Measurements from ENCODE around the gene COA1.
"Not testable (repeated sequence)": the region's sequence is repeated elsewhere in the genome, so short reads cannot be mapped to it uniquely, and the experiment has no call there.

The COA1 gene

GRCh38 chr7:43649755-43650274 lies 79.5 kb downstream of the COA1 start:
- no peak for DNase-seq

GRCh38 chr7:43648473-43649406 lies 80.6 kb downstream of the COA1 start:
- no peak for DNase-seq

- no peak for DNase-seq
These were observed 81.5 kb downstream of the COA1 start for GRCh38 chr7:43647673-43648472.

GRCh38 chr7:43647339-43647672 lies 82.0 kb downstream of the COA1 start:
- no peak for DNase-seq

- no peak for DNase-seq
These were observed 82.6 kb downstream of the COA1 start for GRCh38 chr7:43646603-43647338.

GRCh38 chr7:43645699-43646226 lies 83.6 kb downstream of the COA1 start:
- DNase-seq, result no peak

GRCh38 chr7:43643846-43644245 lies 85.5 kb downstream of the COA1 start:
- DNase-seq, result no peak

GRCh38 chr7:43642897-43643630 lies 86.3 kb downstream of the COA1 start:
- no peak for DNase-seq

GRCh38 chr7:43640679-43641078 lies 88.6 kb downstream of the COA1 start:
- DNase-seq, result no peak

- DNase-seq, result no peak
These were observed 89.3 kb downstream of the COA1 start for GRCh38 chr7:43639858-43640491.

- no peak for DNase-seq
These were observed 92.1 kb downstream of the COA1 start for GRCh38 chr7:43637114-43637806.

- DNase-seq, result no peak
These were observed 93.2 kb downstream of the COA1 start for GRCh38 chr7:43636093-43636492.

- no peak for DNase-seq
These were observed 94.9 kb downstream of the COA1 start for GRCh38 chr7:43634384-43634783.

GRCh38 chr7:43632746-43633145 lies 96.6 kb downstream of the COA1 start:
- no peak for DNase-seq

- no peak for DNase-seq
These were observed 97.8 kb downstream of the COA1 start for GRCh38 chr7:43631559-43631958.

- DNase-seq, result no peak
These were observed 98.8 kb downstream of the COA1 start for GRCh38 chr7:43630482-43630881.

GRCh38 chr7:43629857-43630256 lies 99.5 kb downstream of the COA1 start:
- no peak for DNase-seq

- no peak for DNase-seq
These were observed 100.9 kb downstream of the COA1 start for GRCh38 chr7:43628431-43628830.

- not testable (repeated sequence) for DNase-seq
These were observed 101.5 kb downstream of the COA1 start for GRCh38 chr7:43627798-43628197.

- DNase-seq, result no peak
These were observed 102.6 kb downstream of the COA1 start for GRCh38 chr7:43626695-43627094.

- DNase-seq, result no peak
These were observed 103.3 kb downstream of the COA1 start for GRCh38 chr7:43625980-43626379.

Measured in NCI-H187 treated with DMSO at 0.1 percent for 48 hours (cell line).